ENCODE data around the gene KRT1. TPM values are rescaled to one million over a fixed set of nuclear protein-coding genes. Genes with fewer than 3 reads are reported as not detected.

Gene KRT1
- total RNA-seq, 4 donors from 2014 or later: not detected

- no peaks in the 10 kb centered on the region for H3K9me3 ChIP-seq
- no peak for TF ChIP-seq POLR2A (IDR thresholded peaks at IDR 0.05; ENCODE audit: low read depth)
- TF ChIP-seq POLR2AphosphoS5 (IDR thresholded peaks at IDR 0.05): no peak
- TF ChIP-seq CTCF (IDR thresholded peaks at IDR 0.05): no peak
- no peak for TF ChIP-seq EP300 (IDR thresholded peaks at IDR 0.05)
- intact Hi-C loops (cut with DNase I): no loop called here
- no peak overlapping the region for H3K4me3 ChIP-seq
- peaks cover 0 to 69% (median 0%) of the 10 kb centered on the region in 4 donors for H3K27me3 ChIP-seq
- WGBS: 100% methylated on average over 1 of the region's 1 CpG
- no peak for DNase-seq (ENCODE audit: extremely low spot score)
- no peak overlapping the region for H3K27ac ChIP-seq (replicated peaks in 1 of 4)
- no peaks in the 10 kb centered on the region for H3K36me3 ChIP-seq
- peaks cover 10 to 19% (median 15%) of the 10 kb centered on the region in 4 donors for H3K4me1 ChIP-seq
Measured at GRCh38 chr12:52689936-52690335, 9.7 kb upstream of the KRT1 start.

GRCh38 chr12:52689239-52689638, 9.0 kb upstream of the KRT1 start:
- intact Hi-C loops (cut with DNase I): no loop called here
- DNase-seq (ENCODE audit: extremely low spot score): no peak
- Histone ChIP-seq H3K36me3 (no peaks in the 10 kb centered on the region), H3K27me3 (peaks cover 0 to 69% (median 0%) of the 10 kb centered on the region in 4 donors), H3K4me1 (peaks cover 10 to 19% (median 15%) of the 10 kb centered on the region in 4 donors), H3K27ac (replicated peaks in 1 of 4) (no peak overlapping the region), H3K9me3 (no peaks in the 10 kb centered on the region), H3K4me3 (no peak overlapping the region)
- TF ChIP-seq EP300 (IDR thresholded peaks at IDR 0.05): no peak

- no peak overlapping the region for H3K4me3 ChIP-seq
- DNase-seq (ENCODE audit: extremely low spot score): no peak
- peaks cover 0 to 72% (median 0%) of the 10 kb centered on the region in 4 donors for H3K27me3 ChIP-seq
- H3K9me3 ChIP-seq: no peaks in the 10 kb centered on the region
- no peak for TF ChIP-seq POLR2AphosphoS5 (IDR thresholded peaks at IDR 0.05)
- no peak for TF ChIP-seq CTCF (IDR thresholded peaks at IDR 0.05)
- no peak for TF ChIP-seq POLR2A (IDR thresholded peaks at IDR 0.05; ENCODE audit: low read depth)
- no peak for TF ChIP-seq EP300 (IDR thresholded peaks at IDR 0.05)
- no peak overlapping the region for H3K27ac ChIP-seq (replicated peaks in 1 of 4)
- H3K36me3 ChIP-seq: no peaks in the 10 kb centered on the region
- 77% methylated on average over 2 of the region's 2 CpGs for WGBS
- intact Hi-C loops (cut with DNase I): no loop called here
- H3K4me1 ChIP-seq: peaks cover 10 to 24% (median 15%) of the 10 kb centered on the region in 4 donors
Measured at GRCh38 chr12:52688481-52688880, 8.3 kb upstream of the KRT1 start.

GRCh38 chr12:52687497-52688385, 7.5 kb upstream of the KRT1 start:
- no peaks in the 10 kb centered on the region for H3K36me3 ChIP-seq
- peaks cover 10 to 28% (median 15%) of the 10 kb centered on the region in 4 donors for H3K4me1 ChIP-seq
- no peak overlapping the region for H3K27ac ChIP-seq (replicated peaks in 1 of 4)
- H3K9me3 ChIP-seq: no peaks in the 10 kb centered on the region
- intact Hi-C loops (cut with DNase I): no loop called here
- H3K27me3 ChIP-seq: peaks cover 0 to 70% (median 0%) of the 10 kb centered on the region in 4 donors
- H3K4me3 ChIP-seq: no peak overlapping the region
- TF ChIP-seq POLR2A (IDR thresholded peaks at IDR 0.05; ENCODE audit: low read depth) (no peak), EP300 (IDR thresholded peaks at IDR 0.05) (no peak), POLR2AphosphoS5 (IDR thresholded peaks at IDR 0.05) (no peak), CTCF (IDR thresholded peaks at IDR 0.05) (no peak)
- WGBS: 84% methylated on average over 8 of the region's 8 CpGs
- no peak for DNase-seq (ENCODE audit: extremely low spot score)

DNA sequence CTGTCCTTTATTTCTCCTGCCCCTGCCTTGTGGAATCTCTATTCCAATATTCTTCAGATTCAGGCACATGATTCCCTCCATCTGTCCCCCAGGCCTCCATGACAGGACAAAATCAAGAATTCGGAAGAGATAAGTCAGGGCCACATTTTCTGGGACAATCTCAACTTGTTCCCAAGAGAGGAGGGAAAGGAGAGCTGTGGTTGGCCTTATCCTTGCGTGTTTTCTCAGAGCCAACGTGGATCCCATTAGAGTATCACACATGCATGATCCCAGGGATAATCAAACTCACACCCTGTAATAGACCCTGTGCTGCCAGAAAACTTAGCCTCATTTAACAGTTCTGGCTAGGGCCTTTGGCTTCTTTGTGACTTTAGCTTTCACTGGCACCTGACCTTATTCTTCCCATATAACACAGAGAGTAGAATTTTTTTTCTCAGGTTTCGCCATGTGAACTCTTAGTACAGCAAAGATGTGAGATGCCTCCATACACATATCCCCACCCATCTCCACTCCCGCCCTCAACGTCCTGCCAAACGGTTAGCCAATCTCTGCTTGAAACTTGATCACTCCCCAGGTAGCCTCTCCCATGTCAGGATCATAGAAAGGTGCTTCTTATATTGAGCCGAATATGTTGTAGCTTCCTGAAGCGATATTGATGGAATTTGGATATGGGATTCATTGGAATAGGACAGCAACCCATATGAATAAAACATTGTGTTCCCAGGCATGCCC, 6.7 kb upstream of the KRT1 start:
- Histone ChIP-seq H3K4me3 (no peak overlapping the region), H3K36me3 (no peaks in the 10 kb centered on the region), H3K9me3 (no peaks in the 10 kb centered on the region), H3K4me1 (peaks cover 10 to 28% (median 19%) of the 10 kb centered on the region in 4 donors), H3K27ac (replicated peaks in 1 of 4) (no peak overlapping the region), H3K27me3 (peaks cover 0 to 62% (median 0%) of the 10 kb centered on the region in 4 donors)
- intact Hi-C loops (cut with DNase I): no loop called here
- no peak for DNase-seq (ENCODE audit: extremely low spot score)
- no peak for TF ChIP-seq POLR2AphosphoS5 (IDR thresholded peaks at IDR 0.05)
- no peak for TF ChIP-seq CTCF (IDR thresholded peaks at IDR 0.05)
- no peak for TF ChIP-seq EP300 (IDR thresholded peaks at IDR 0.05)
- TF ChIP-seq POLR2A (IDR thresholded peaks at IDR 0.05; ENCODE audit: low read depth): no peak
- 86% methylated on average over 9 of the region's 9 CpGs for WGBS

Measured in esophagus muscularis mucosa (tissue), 4 donors.